B cell (primary cell): ENCODE results near the gene PCK2. TPM values are rescaled to one million over a fixed set of nuclear protein-coding genes. Genes with fewer than 3 reads are reported as not detected.

ENCODE experiments used
- ATAC-seq: fragments of 200-7000 bp; cut with Tn5 transposase; one replicate; pipeline ENCODE4 v1.10.0; 2021; ENCODE audit warnings: low read depth, mild to moderate bottlenecking, moderate number of reproducible peaks, moderate library complexity
- CTCF ChIA-PET: fragments of 350-600 bp; sonication (Branson Sonifier 250); formaldehyde crosslinking; loops from one replicate; lab custom pipeline; 2021; ENCODE audit warnings: antibody characterized with exemption, inconsistent platforms; lab: Charles Lee
- POLR2A ChIA-PET: fragments of 350-600 bp; sonication (Branson Sonifier 250); formaldehyde crosslinking; loops from one replicate; lab custom pipeline; 2021; ENCODE audit warnings: antibody characterized with exemption; lab: Charles Lee
- DNase-seq: peaks from one replicate; pipeline ENCODE4 v3.0.0; 2013
- H2AFZ ChIP-seq: 2 replicates; pipeline ENCODE4 v1.6.1; 2012; ENCODE audit warnings: mild to moderate bottlenecking, low read depth, low read length; ENCODE audit not compliant: insufficient read depth, poor library complexity, severe bottlenecking
- H3K27ac ChIP-seq, 2 donors: 1 replicate in 1 of 2; 2 replicates in 1 of 2; pipeline ENCODE4 v1.5.1; 2012 to 2013; ENCODE audit warnings: low read length in 2 of 2, mild to moderate bottlenecking in 2 of 2, moderate library complexity in 1 of 2
- H3K27me3 ChIP-seq, 4 experiments: fragments of 200-600 bp in 1 of 4; sonication (generic) in 1 of 4; replicated peaks in 1 of 4; 1 replicate in 2 of 4; 2 replicates in 2 of 4; pipeline versions ENCODE4 v1.6.1 to v1.7.0; 2013 to 2016; ENCODE audit warnings: low read length in 3 of 4, mild to moderate bottlenecking in 2 of 4, mixed read lengths in 1 of 4, moderate library complexity in 1 of 4; ENCODE audit not compliant: insufficient read depth in 4 of 4, control insufficient read depth in 3 of 4; ENCODE audit errors: control extremely low read depth in 1 of 4
- H3K36me3 ChIP-seq, 2 experiments: replicated peaks in 1 of 2; 1 replicate in 1 of 2; 2 replicates in 1 of 2; pipeline versions ENCODE4 v1.6.1 to v1.7.1; 2013; ENCODE audit warnings: low read length in 1 of 2; ENCODE audit not compliant: insufficient read depth in 2 of 2, control insufficient read depth in 1 of 2; ENCODE audit errors: control extremely low read depth in 1 of 2, extremely low read depth in 1 of 2
- H3K4me1 ChIP-seq, 2 donors: fragments of 200-600 bp in 1 of 2; sonication (generic) in 1 of 2; 1 replicate in 1 of 2; 2 replicates in 1 of 2; pipeline versions ENCODE4 v1.5.1 to v1.6.1; 2013 to 2017; ENCODE audit warnings: low read length in 2 of 2; ENCODE audit not compliant: control insufficient read depth in 2 of 2, insufficient read depth in 2 of 2
- H3K4me2 ChIP-seq: replicated peaks from 2 replicates; pipeline ENCODE3; 2012; ENCODE audit warnings: mild to moderate bottlenecking, low read depth, low read length; ENCODE audit not compliant: poor library complexity, severe bottlenecking
- H3K4me3 ChIP-seq, 5 experiments: fragments of 200-600 bp in 1 of 5; sonication (generic) in 1 of 5; 1 replicate in 3 of 5; 2 replicates in 2 of 5; pipeline versions ENCODE4 v1.5.1 to v1.7.0; 2011 to 2016; ENCODE audit warnings: low read length in 4 of 5, mild to moderate bottlenecking in 4 of 5, low read depth in 2 of 5, control low read depth in 1 of 5, moderate library complexity in 1 of 5; ENCODE audit not compliant: insufficient read depth in 1 of 5; ENCODE audit errors: control extremely low read depth in 1 of 5, extremely low read depth in 1 of 5
- H3K79me2 ChIP-seq: fragments of 200-600 bp; sonication (generic); one replicate; pipeline ENCODE4 v1.6.0; 2016; ENCODE audit warnings: low read length; ENCODE audit not compliant: control insufficient read depth, insufficient read depth
- H3K9ac ChIP-seq: fragments of 200-600 bp; sonication (generic); 2 replicates; pipeline ENCODE4 v1.6.1; 2017; ENCODE audit warnings: mild to moderate bottlenecking, low read length, moderate library complexity
- H3K9me3 ChIP-seq, 3 donors: one replicate each; pipeline versions ENCODE4 v1.6.1 to v1.7.1; 2013; ENCODE audit warnings: low read length in 2 of 3; ENCODE audit not compliant: control insufficient read depth in 2 of 3, insufficient read depth in 1 of 3; ENCODE audit errors: control extremely low read depth in 1 of 3
- H4K20me1 ChIP-seq: 2 replicates; pipeline ENCODE4 v1.6.0; 2012; ENCODE audit warnings: mild to moderate bottlenecking, low read length; ENCODE audit not compliant: insufficient read depth, control insufficient read depth, poor library complexity, severe bottlenecking
- H3K27ac Mint-ChIP-seq: one replicate; pipeline ENCODE4 v1.8.0; 2021; ENCODE audit warnings: mixed read lengths
- H3K27me3 Mint-ChIP-seq: one replicate; pipeline ENCODE4 v1.8.0; 2021; ENCODE audit warnings: mixed read lengths
- H3K4me1 Mint-ChIP-seq: one replicate; pipeline ENCODE4 v1.8.0; 2021; ENCODE audit warnings: mixed read lengths
- H3K4me3 Mint-ChIP-seq: one replicate; pipeline ENCODE4 v1.8.0; 2021; ENCODE audit warnings: mixed read lengths
- H3K9me3 Mint-ChIP-seq: one replicate; pipeline ENCODE4 v1.8.0; 2022; ENCODE audit warnings: mixed read lengths; ENCODE audit not compliant: insufficient read depth
- CTCF ChIP-seq: fragments of 200-600 bp; IDR thresholded peaks from one replicate; pipeline ENCODE4 v1.8.0; 2022; ENCODE audit warnings: antibody characterized with exemption, mild to moderate bottlenecking
- EZH2 ChIP-seq: IDR thresholded peaks from 2 replicates; pipeline ENCODE4 v1.6.1; 2012; ENCODE audit warnings: borderline replicate concordance, low read depth, mild to moderate bottlenecking, moderate library complexity, low read length; ENCODE audit not compliant: insufficient read depth, poor library complexity, severe bottlenecking
- WGBS: methylation state at CpG from one replicate; pipeline ENCODE4 v1.1.5; 2013; ENCODE audit warnings: missing lambda C conversion rate; ENCODE audit not compliant: insufficient coverage; 5-methylcytosine and 5-hydroxymethylcytosine counted together
- intact Hi-C: fragments of 100-400 bp; cut with micrococcal nuclease; formaldehyde crosslinking; loops from one replicate; pipeline ENCODE4 v1.10.0; 2022
- polyA plus RNA-seq: library from polyadenylated mRNA; depleted of rRNA; stranded (reverse); fragments of >200 nt; gene quantifications from 2 replicates; pipeline ENCODE4 v1.2.3, GENCODE V29; 2012
- total RNA-seq, 2 donors: library from RNA; stranded (reverse); fragments of 120-200 nt in 1 of 2; gene quantifications; 1 replicate in 1 of 2; 2 replicates in 1 of 2; pipeline versions ENCODE4 v1.2.3 to v1.2.4, GENCODE V29; 2013 to 2022

PCK2 gene
- total and polyA plus RNA-seq, 2 donors (not counting 1 experiment from before 2014, with no cell fraction given) = 40.4 to 58.4 TPM

- H3K27ac Mint-ChIP-seq = peak overlapping the region; percentile 92
- H3K4me3 Mint-ChIP-seq = peak overlapping the region; percentile 95
- H3K9ac ChIP-seq = peak overlapping the region; percentile 95
- POLR2A ChIA-PET = interaction anchor here (0.6 to 4.1 kb wide), 8 partner anchors 12 to 148 kb away, joined by 3 to 35 read pairs (median 12); partner anchors contain the start of genes DCAF11, IRF9, NRL and TINF2
- CTCF ChIA-PET = interaction anchor here (0.6 to 12.1 kb wide), 13 partner anchors 11 to 213 kb away, joined by 3 to 292 read pairs (median 4); partner anchors contain the start of genes CIDEB, DCAF11, EMC9 and IPO4
- H2AFZ ChIP-seq = peak overlapping the region; percentile 92
- TF ChIP-seq EZH2 (no peak), CTCF (no peak)
- H3K36me3 ChIP-seq = peaks cover 2 to 27% of the 10 kb centered on the region in 2 experiments
- 2% methylated on average over 11 of the region's 14 CpGs for WGBS
- no peaks in the 10 kb centered on the region for H3K27me3 ChIP-seq
- peak overlapping the region; percentile 62 to 97 (median 89) for H3K4me3 ChIP-seq
- H4K20me1 ChIP-seq = peaks cover 7% of the 10 kb centered on the region
- ATAC-seq (no peak), DNase-seq (peak; percentile 49)
- no peaks in the 10 kb centered on the region for H3K9me3 Mint-ChIP-seq
- no peaks in the 10 kb centered on the region for H3K9me3 ChIP-seq
- peak overlapping the region; percentile 80 to 95 for H3K27ac ChIP-seq
- intact Hi-C loops = loop anchor here (1.0 to 5.0 kb wide), 7 partner anchors 13 to 528 kb away; partner anchors contain the start of genes AP1G2, DCAF11, IRF9 and NRL
- H3K27me3 Mint-ChIP-seq = no peaks in the 10 kb centered on the region
- peak overlapping the region; percentile 95 for H3K4me2 ChIP-seq
- peaks cover 5 to 35% of the 10 kb centered on the region in 2 donors for H3K4me1 ChIP-seq
- peaks cover 37% of the 10 kb centered on the region for H3K4me1 Mint-ChIP-seq
- H3K79me2 ChIP-seq = peaks cover 33% of the 10 kb centered on the region
These were observed 745 bp downstream of the PCK2 start for GRCh38 chr14:24094841-24095270.
